GF-D8 (cell line): Measurements from ENCODE around the gene ABHD17C.
"Not testable (repeated sequence)": the region's sequence is repeated elsewhere in the genome, so short reads cannot be mapped to it uniquely, and the experiment has no call there.

Experiments
- DNase-seq: peaks from one replicate; lab custom pipeline; 2025; lab: John Stamatoyannopoulos, UW

The ABHD17C gene

GRCh38 chr15:80730926-80731325 lies 35.8 kb downstream of the ABHD17C start:
- no peak for DNase-seq

GRCh38 chr15:80732167-80732566 lies 37.1 kb downstream of the ABHD17C start:
- no peak for DNase-seq

- no peak for DNase-seq
These were observed 37.7 kb downstream of the ABHD17C start for GRCh38 chr15:80732818-80733217.

- DNase-seq, result no peak
These were observed 38.4 kb downstream of the ABHD17C start for GRCh38 chr15:80733460-80733859.

GRCh38 chr15:80735344-80735743 lies 40.2 kb downstream of the ABHD17C start:
- no peak for DNase-seq

- DNase-seq, result no peak
These were observed 41.5 kb downstream of the ABHD17C start for GRCh38 chr15:80736560-80736959.

- no peak for DNase-seq
These were observed 44.8 kb downstream of the ABHD17C start for GRCh38 chr15:80739919-80740318.

GRCh38 chr15:80742081-80742480 lies 47.0 kb downstream of the ABHD17C start:
- DNase-seq, result no peak

GRCh38 chr15:80743189-80743833 lies 48.2 kb downstream of the ABHD17C start:
- no peak for DNase-seq

- no peak for DNase-seq
These were observed 49.3 kb downstream of the ABHD17C start for GRCh38 chr15:80744415-80744814.

GRCh38 chr15:80744826-80745225 lies 49.7 kb downstream of the ABHD17C start:
- DNase-seq, result no peak

- no peak for DNase-seq
These were observed 50.8 kb downstream of the ABHD17C start for GRCh38 chr15:80745888-80746287.

GRCh38 chr15:80747317-80748053 lies 52.4 kb downstream of the ABHD17C start:
- no peak for DNase-seq

- DNase-seq, result no peak
These were observed 54.5 kb downstream of the ABHD17C start for GRCh38 chr15:80749589-80749988.

GRCh38 chr15:80750575-80750974 lies 55.5 kb downstream of the ABHD17C start:
- no peak for DNase-seq

GRCh38 chr15:80752204-80752603 lies 57.1 kb downstream of the ABHD17C start:
- no peak for DNase-seq

GRCh38 chr15:80753161-80753560 lies 58.1 kb downstream of the ABHD17C start:
- no peak for DNase-seq

- no peak for DNase-seq
These were observed 58.9 kb downstream of the ABHD17C start for GRCh38 chr15:80754014-80754413.

GRCh38 chr15:80755885-80756284 lies 60.8 kb downstream of the ABHD17C start:
- no peak for DNase-seq

- DNase-seq, result no peak
These were observed 63.1 kb downstream of the ABHD17C start for GRCh38 chr15:80758130-80758745.

- no peak for DNase-seq
These were observed 65.8 kb downstream of the ABHD17C start for GRCh38 chr15:80760960-80761359.

GRCh38 chr15:80761754-80762153 lies 66.6 kb downstream of the ABHD17C start:
- no peak for DNase-seq

- not testable (repeated sequence) for DNase-seq
These were observed 68.1 kb downstream of the ABHD17C start for GRCh38 chr15:80763235-80763634.
